MCF 10A (cell line): ENCODE results near the gene CFAP210. TPM values are rescaled to one million over a fixed set of nuclear protein-coding genes. Genes with fewer than 3 reads are reported as not detected.

Experiments
- BruUV-seq: library from RNA; stranded (reverse); fragments of 400-500 nt; replicated peaks from 2 replicates; lab custom pipeline; 2021; lab: Mats Ljungman, UMichigan
- CTCF ChIA-PET: fragments of 300-600 bp; sonication (Branson Sonifier 250); formaldehyde crosslinking; extraction: SDS; loops from one replicate; lab custom pipeline; 2021; ENCODE audit warnings: antibody characterized with exemption, inconsistent platforms; lab: Yijun Ruan, JAX
- POLR2A ChIA-PET: fragments of 300-600, 350-650 bp; sonication (Branson Sonifier 250); formaldehyde crosslinking; extraction: SDS; loops from one replicate; lab custom pipeline; 2020; ENCODE audit warnings: antibody characterized with exemption, inconsistent platforms; lab: Yijun Ruan, JAX
- DNase-seq: peaks from one replicate; pipeline ENCODE4 v3.0.0-alpha.2; 2018; ENCODE audit not compliant: unreplicated experiment
- H3K27ac Mint-ChIP-seq: one replicate; pipeline ENCODE4 v1.8.0; 2022; ENCODE audit warnings: mild to moderate bottlenecking, low read depth, mixed read lengths; ENCODE audit not compliant: unreplicated experiment
- H3K27me3 Mint-ChIP-seq: one replicate; pipeline ENCODE4 v1.8.0; 2022; ENCODE audit warnings: mixed read lengths; ENCODE audit not compliant: insufficient read depth, unreplicated experiment
- H3K36me3 Mint-ChIP-seq: one replicate; pipeline ENCODE4 v1.8.0; 2022; ENCODE audit warnings: mild to moderate bottlenecking, moderate library complexity, mixed read lengths; ENCODE audit not compliant: insufficient read depth, unreplicated experiment
- H3K4me1 Mint-ChIP-seq: one replicate; pipeline ENCODE4 v1.8.0; 2022; ENCODE audit warnings: mixed read lengths; ENCODE audit not compliant: insufficient read depth, unreplicated experiment
- H3K4me3 Mint-ChIP-seq: one replicate; pipeline ENCODE4 v1.8.0; 2022; ENCODE audit warnings: mild to moderate bottlenecking, moderate library complexity, mixed read lengths; ENCODE audit not compliant: unreplicated experiment
- H3K9me3 Mint-ChIP-seq: one replicate; pipeline ENCODE4 v1.8.0; 2022; ENCODE audit warnings: mixed read lengths; ENCODE audit not compliant: unreplicated experiment
- intact Hi-C: fragments of 100-400 bp; cut with micrococcal nuclease; formaldehyde crosslinking; loops from 2 replicates; pipeline ENCODE4 v1.14.1; 2022
- total RNA-seq: library from RNA; stranded (reverse); gene quantifications from 2 replicates; pipeline ENCODE4 v1.2.3, GENCODE V29; 2022
- TF ChIP-seq, protein P1 (sequence below): fragments of 200-600 bp; IDR thresholded peaks from one replicate; pipeline ENCODE4 v1.8.0; 2022; ENCODE audit warnings: antibody characterized with exemption, mild to moderate bottlenecking; ENCODE audit not compliant: unreplicated experiment

The CFAP210 gene
- total RNA-seq, 1 experiment from 2014 or later = not detected

DNA sequence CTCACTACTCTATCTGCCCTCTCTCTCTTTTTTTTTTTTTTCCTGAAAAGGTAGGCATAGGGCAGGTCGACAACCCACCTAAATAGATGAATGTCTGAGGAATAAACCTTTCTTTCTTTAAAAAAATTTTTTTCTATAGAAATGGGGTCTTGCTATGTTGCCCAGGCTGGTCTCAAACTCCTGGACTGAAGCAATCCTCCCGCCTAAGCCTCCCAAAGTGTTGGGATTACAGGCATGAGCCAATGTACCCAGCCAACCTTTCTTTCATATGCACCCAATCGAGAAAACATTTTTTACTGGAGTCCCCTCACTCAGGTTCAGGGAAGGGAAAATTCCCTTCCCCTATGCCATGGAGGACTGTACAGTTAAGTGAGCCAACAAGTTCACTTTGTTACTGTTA, 31.0 kb downstream of the CFAP210 start:
- no peaks in the 10 kb centered on the region for H3K4me1 Mint-ChIP-seq

DNA sequence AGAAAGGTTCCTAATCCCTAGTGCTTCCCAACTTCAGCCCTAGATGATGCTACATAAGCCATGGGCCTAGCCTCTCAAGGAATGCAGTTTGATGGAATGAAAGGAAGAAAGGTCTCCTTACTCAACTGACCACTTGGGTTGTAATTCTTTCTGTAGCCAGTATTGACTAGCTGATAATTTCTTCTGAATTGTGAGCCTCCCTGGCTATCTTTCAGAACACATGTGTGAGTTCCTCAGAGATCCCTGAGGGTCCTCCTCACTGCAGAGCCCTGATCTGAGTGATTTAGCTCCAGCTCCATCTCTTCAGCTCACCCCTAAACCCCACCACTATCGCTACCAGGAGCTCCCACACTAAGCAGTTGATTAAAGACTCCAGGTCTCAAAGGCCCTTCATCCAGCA, 31.5 kb downstream of the CFAP210 start:
- intact Hi-C loops = no loop called here
- Mint-ChIP-seq H3K4me3 (no peak overlapping the region), H3K4me1 (no peaks in the 10 kb centered on the region), H3K9me3 (no peaks in the 10 kb centered on the region), H3K27me3 (peaks cover 13% of the 10 kb centered on the region), H3K27ac (no peak overlapping the region), H3K36me3 (no peaks in the 10 kb centered on the region)
- ChIA-PET CTCF (interaction anchor here (0.6 kb wide), 1 partner anchor 670 kb away, joined by 3 read pairs; no protein-coding TSS in a partner anchor), POLR2A (no interaction called here)
- DNase-seq = no peak
- no TSS peak for BruUV-seq
- TF ChIP-seq, protein P1, sequence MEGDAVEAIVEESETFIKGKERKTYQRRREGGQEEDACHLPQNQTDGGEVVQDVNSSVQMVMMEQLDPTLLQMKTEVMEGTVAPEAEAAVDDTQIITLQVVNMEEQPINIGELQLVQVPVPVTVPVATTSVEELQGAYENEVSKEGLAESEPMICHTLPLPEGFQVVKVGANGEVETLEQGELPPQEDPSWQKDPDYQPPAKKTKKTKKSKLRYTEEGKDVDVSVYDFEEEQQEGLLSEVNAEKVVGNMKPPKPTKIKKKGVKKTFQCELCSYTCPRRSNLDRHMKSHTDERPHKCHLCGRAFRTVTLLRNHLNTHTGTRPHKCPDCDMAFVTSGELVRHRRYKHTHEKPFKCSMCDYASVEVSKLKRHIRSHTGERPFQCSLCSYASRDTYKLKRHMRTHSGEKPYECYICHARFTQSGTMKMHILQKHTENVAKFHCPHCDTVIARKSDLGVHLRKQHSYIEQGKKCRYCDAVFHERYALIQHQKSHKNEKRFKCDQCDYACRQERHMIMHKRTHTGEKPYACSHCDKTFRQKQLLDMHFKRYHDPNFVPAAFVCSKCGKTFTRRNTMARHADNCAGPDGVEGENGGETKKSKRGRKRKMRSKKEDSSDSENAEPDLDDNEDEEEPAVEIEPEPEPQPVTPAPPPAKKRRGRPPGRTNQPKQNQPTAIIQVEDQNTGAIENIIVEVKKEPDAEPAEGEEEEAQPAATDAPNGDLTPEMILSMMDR = no peak

More for the DNA sequence above, 31.0 kb downstream of the CFAP210 start:
- peaks cover 13% of the 10 kb centered on the region for H3K27me3 Mint-ChIP-seq
- no TSS peak for BruUV-seq
- intact Hi-C loops = no loop called here
- H3K27ac Mint-ChIP-seq = no peak overlapping the region
- TF ChIP-seq, protein P1 = no peak
- H3K36me3 Mint-ChIP-seq = no peaks in the 10 kb centered on the region
- DNase-seq = no peak
- no peaks in the 10 kb centered on the region for H3K9me3 Mint-ChIP-seq
- H3K4me3 Mint-ChIP-seq = no peak overlapping the region
- ChIA-PET POLR2A (no interaction called here), CTCF (no interaction called here)

DNA sequence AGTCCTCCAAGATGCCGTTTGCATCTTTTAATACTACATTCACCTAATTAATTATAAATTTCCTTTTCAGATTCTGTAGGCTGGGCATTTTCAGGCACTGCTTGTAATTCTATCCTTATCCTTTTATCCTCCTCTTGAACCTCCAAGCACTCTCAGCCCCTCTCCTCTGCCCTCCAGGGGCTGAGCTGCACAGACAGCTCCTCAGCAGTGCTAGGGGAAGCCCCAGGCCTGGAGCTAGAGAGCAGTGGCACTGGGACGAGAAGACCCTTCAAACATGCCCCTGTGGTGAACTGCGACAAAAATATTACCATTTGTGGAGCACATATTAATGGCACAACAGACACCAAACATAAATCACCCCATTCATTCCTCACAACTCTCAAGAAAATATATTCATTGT, 32.9 kb downstream of the CFAP210 start:
- no peaks in the 10 kb centered on the region for H3K36me3 Mint-ChIP-seq
- CTCF ChIA-PET = interaction anchor here (0.5 to 0.7 kb wide), 2 partner anchors 10 to 72 kb away, joined by 3 read pairs; no protein-coding TSS in a partner anchor
- peaks cover 19% of the 10 kb centered on the region for H3K27me3 Mint-ChIP-seq
- BruUV-seq = no TSS peak
- intact Hi-C loops = no loop called here
- TF ChIP-seq, protein P1 = no peak
- DNase-seq = no peak
- H3K4me1 Mint-ChIP-seq = no peaks in the 10 kb centered on the region
- POLR2A ChIA-PET = no interaction called here
- no peak overlapping the region for H3K4me3 Mint-ChIP-seq
- H3K27ac Mint-ChIP-seq = no peak overlapping the region
- H3K9me3 Mint-ChIP-seq = no peaks in the 10 kb centered on the region

DNA sequence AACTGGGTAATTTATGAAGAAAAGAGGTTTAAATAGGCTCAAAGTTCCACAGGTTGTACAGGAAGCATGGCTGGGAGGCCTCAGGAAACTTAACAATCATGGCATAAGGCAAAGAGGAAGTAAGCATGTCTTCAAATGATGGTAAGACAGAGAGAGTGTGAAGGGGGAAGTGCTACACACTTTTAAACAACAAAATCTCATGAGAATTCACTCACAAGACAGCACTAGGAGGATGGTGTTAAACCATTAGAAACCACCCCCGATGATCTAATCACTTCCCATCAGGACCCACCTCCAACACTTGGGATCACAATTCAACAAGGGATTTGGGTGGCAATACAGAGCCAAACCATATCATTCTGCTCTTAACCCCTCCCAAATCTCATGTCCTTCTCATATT, 34.9 kb downstream of the CFAP210 start:
- Mint-ChIP-seq H3K27me3 (peaks cover 26% of the 10 kb centered on the region), H3K36me3 (no peaks in the 10 kb centered on the region), H3K9me3 (no peaks in the 10 kb centered on the region), H3K4me3 (no peak overlapping the region), H3K27ac (no peak overlapping the region), H3K4me1 (no peaks in the 10 kb centered on the region)
- TF ChIP-seq, protein P1 = no peak
- ChIA-PET POLR2A (no interaction called here), CTCF (no interaction called here)
- intact Hi-C loops = no loop called here
- no TSS peak for BruUV-seq
- no peak for DNase-seq
